B cell (primary cell): ENCODE results near the gene NTRK3. TPM values are rescaled to one million over a fixed set of nuclear protein-coding genes. Genes with fewer than 3 reads are reported as not detected.

Experiments
- ATAC-seq: fragments of 200-7000 bp; cut with Tn5 transposase; one replicate; pipeline ENCODE4 v1.10.0; 2021; ENCODE audit warnings: low read depth, mild to moderate bottlenecking, moderate number of reproducible peaks, moderate library complexity
- CTCF ChIA-PET: fragments of 350-600 bp; sonication (Branson Sonifier 250); formaldehyde crosslinking; loops from one replicate; lab custom pipeline; 2021; ENCODE audit warnings: antibody characterized with exemption, inconsistent platforms; lab: Charles Lee
- POLR2A ChIA-PET: fragments of 350-600 bp; sonication (Branson Sonifier 250); formaldehyde crosslinking; loops from one replicate; lab custom pipeline; 2021; ENCODE audit warnings: antibody characterized with exemption; lab: Charles Lee
- DNase-seq: peaks from one replicate; pipeline ENCODE4 v3.0.0; 2013
- H2AFZ ChIP-seq: 2 replicates; pipeline ENCODE4 v1.6.1; 2012; ENCODE audit warnings: mild to moderate bottlenecking, low read depth, low read length; ENCODE audit not compliant: insufficient read depth, poor library complexity, severe bottlenecking
- H3K27ac ChIP-seq, 2 donors: 1 replicate in 1 of 2; 2 replicates in 1 of 2; pipeline ENCODE4 v1.5.1; 2012 to 2013; ENCODE audit warnings: low read length in 2 of 2, mild to moderate bottlenecking in 2 of 2, moderate library complexity in 1 of 2
- H3K27me3 ChIP-seq, 4 experiments: fragments of 200-600 bp in 1 of 4; sonication (generic) in 1 of 4; replicated peaks in 1 of 4; 1 replicate in 2 of 4; 2 replicates in 2 of 4; pipeline versions ENCODE4 v1.6.1 to v1.7.0; 2013 to 2016; ENCODE audit warnings: low read length in 3 of 4, mild to moderate bottlenecking in 2 of 4, mixed read lengths in 1 of 4, moderate library complexity in 1 of 4; ENCODE audit not compliant: insufficient read depth in 4 of 4, control insufficient read depth in 3 of 4; ENCODE audit errors: control extremely low read depth in 1 of 4
- H3K36me3 ChIP-seq, 2 experiments: replicated peaks in 1 of 2; 1 replicate in 1 of 2; 2 replicates in 1 of 2; pipeline versions ENCODE4 v1.6.1 to v1.7.1; 2013; ENCODE audit warnings: low read length in 1 of 2; ENCODE audit not compliant: insufficient read depth in 2 of 2, control insufficient read depth in 1 of 2; ENCODE audit errors: control extremely low read depth in 1 of 2, extremely low read depth in 1 of 2
- H3K4me1 ChIP-seq, 2 donors: fragments of 200-600 bp in 1 of 2; sonication (generic) in 1 of 2; 1 replicate in 1 of 2; 2 replicates in 1 of 2; pipeline versions ENCODE4 v1.5.1 to v1.6.1; 2013 to 2017; ENCODE audit warnings: low read length in 2 of 2; ENCODE audit not compliant: control insufficient read depth in 2 of 2, insufficient read depth in 2 of 2
- H3K4me2 ChIP-seq: replicated peaks from 2 replicates; pipeline ENCODE3; 2012; ENCODE audit warnings: mild to moderate bottlenecking, low read depth, low read length; ENCODE audit not compliant: poor library complexity, severe bottlenecking
- H3K4me3 ChIP-seq, 5 experiments: fragments of 200-600 bp in 1 of 5; sonication (generic) in 1 of 5; 1 replicate in 3 of 5; 2 replicates in 2 of 5; pipeline versions ENCODE4 v1.5.1 to v1.7.0; 2011 to 2016; ENCODE audit warnings: low read length in 4 of 5, mild to moderate bottlenecking in 4 of 5, low read depth in 2 of 5, control low read depth in 1 of 5, moderate library complexity in 1 of 5; ENCODE audit not compliant: insufficient read depth in 1 of 5; ENCODE audit errors: control extremely low read depth in 1 of 5, extremely low read depth in 1 of 5
- H3K79me2 ChIP-seq: fragments of 200-600 bp; sonication (generic); one replicate; pipeline ENCODE4 v1.6.0; 2016; ENCODE audit warnings: low read length; ENCODE audit not compliant: control insufficient read depth, insufficient read depth
- H3K9ac ChIP-seq: fragments of 200-600 bp; sonication (generic); 2 replicates; pipeline ENCODE4 v1.6.1; 2017; ENCODE audit warnings: mild to moderate bottlenecking, low read length, moderate library complexity
- H3K9me3 ChIP-seq, 3 donors: one replicate each; pipeline versions ENCODE4 v1.6.1 to v1.7.1; 2013; ENCODE audit warnings: low read length in 2 of 3; ENCODE audit not compliant: control insufficient read depth in 2 of 3, insufficient read depth in 1 of 3; ENCODE audit errors: control extremely low read depth in 1 of 3
- H4K20me1 ChIP-seq: 2 replicates; pipeline ENCODE4 v1.6.0; 2012; ENCODE audit warnings: mild to moderate bottlenecking, low read length; ENCODE audit not compliant: insufficient read depth, control insufficient read depth, poor library complexity, severe bottlenecking
- H3K27ac Mint-ChIP-seq: one replicate; pipeline ENCODE4 v1.8.0; 2021; ENCODE audit warnings: mixed read lengths
- H3K27me3 Mint-ChIP-seq: one replicate; pipeline ENCODE4 v1.8.0; 2021; ENCODE audit warnings: mixed read lengths
- H3K4me1 Mint-ChIP-seq: one replicate; pipeline ENCODE4 v1.8.0; 2021; ENCODE audit warnings: mixed read lengths
- H3K4me3 Mint-ChIP-seq: one replicate; pipeline ENCODE4 v1.8.0; 2021; ENCODE audit warnings: mixed read lengths
- H3K9me3 Mint-ChIP-seq: one replicate; pipeline ENCODE4 v1.8.0; 2022; ENCODE audit warnings: mixed read lengths; ENCODE audit not compliant: insufficient read depth
- CTCF ChIP-seq: fragments of 200-600 bp; IDR thresholded peaks from one replicate; pipeline ENCODE4 v1.8.0; 2022; ENCODE audit warnings: antibody characterized with exemption, mild to moderate bottlenecking
- EZH2 ChIP-seq: IDR thresholded peaks from 2 replicates; pipeline ENCODE4 v1.6.1; 2012; ENCODE audit warnings: borderline replicate concordance, low read depth, mild to moderate bottlenecking, moderate library complexity, low read length; ENCODE audit not compliant: insufficient read depth, poor library complexity, severe bottlenecking
- WGBS: methylation state at CpG from one replicate; pipeline ENCODE4 v1.1.5; 2013; ENCODE audit warnings: missing lambda C conversion rate; ENCODE audit not compliant: insufficient coverage; 5-methylcytosine and 5-hydroxymethylcytosine counted together
- intact Hi-C: fragments of 100-400 bp; cut with micrococcal nuclease; formaldehyde crosslinking; loops from one replicate; pipeline ENCODE4 v1.10.0; 2022
- polyA plus RNA-seq: library from polyadenylated mRNA; depleted of rRNA; stranded (reverse); fragments of >200 nt; gene quantifications from 2 replicates; pipeline ENCODE4 v1.2.3, GENCODE V29; 2012
- total RNA-seq, 2 donors: library from RNA; stranded (reverse); fragments of 120-200 nt in 1 of 2; gene quantifications; 1 replicate in 1 of 2; 2 replicates in 1 of 2; pipeline versions ENCODE4 v1.2.3 to v1.2.4, GENCODE V29; 2013 to 2022

The NTRK3 gene
- total and polyA plus RNA-seq, 2 donors (not counting 1 experiment from before 2014, with no cell fraction given): not detected

GRCh38 chr15:88071141-88071540 lies 185.4 kb downstream of the NTRK3 start:
- H3K27me3 Mint-ChIP-seq: peaks cover 3% of the 10 kb centered on the region
- no peak for DNase-seq
- CTCF ChIA-PET: no interaction called here
- H3K27ac Mint-ChIP-seq: no peak overlapping the region
- intact Hi-C loops: no loop called here
- no peak overlapping the region for H3K9ac ChIP-seq
- POLR2A ChIA-PET: no interaction called here
- H3K36me3 ChIP-seq: no peaks in the 10 kb centered on the region
- H3K4me1 ChIP-seq: no peaks in the 10 kb centered on the region
- no peak overlapping the region for H3K4me3 Mint-ChIP-seq
- no peaks in the 10 kb centered on the region for H3K79me2 ChIP-seq
- H4K20me1 ChIP-seq: no peaks in the 10 kb centered on the region
- H3K27me3 ChIP-seq: no peaks in the 10 kb centered on the region
- no peaks in the 10 kb centered on the region for H3K9me3 Mint-ChIP-seq
- H3K4me3 ChIP-seq: no peak overlapping the region
- 83% methylated on average over 6 of the region's 6 CpGs for WGBS
- H3K4me2 ChIP-seq: no peak overlapping the region
- H3K27ac ChIP-seq: no peak overlapping the region
- TF ChIP-seq EZH2: no peak
- no peaks in the 10 kb centered on the region for H3K9me3 ChIP-seq
- H3K4me1 Mint-ChIP-seq: no peaks in the 10 kb centered on the region
- H2AFZ ChIP-seq: no peak overlapping the region
- no peak for ATAC-seq

GRCh38 chr15:88069561-88069960 lies 187.0 kb downstream of the NTRK3 start:
- Histone ChIP-seq H3K36me3 (no peaks in the 10 kb centered on the region), H3K9me3 (no peaks in the 10 kb centered on the region), H2AFZ (no peak overlapping the region), H3K27me3 (no peaks in the 10 kb centered on the region), H3K79me2 (no peaks in the 10 kb centered on the region), H3K4me3 (no peak overlapping the region), H3K4me2 (no peak overlapping the region), H3K9ac (no peak overlapping the region), H3K4me1 (no peaks in the 10 kb centered on the region), H3K27ac (no peak overlapping the region), H4K20me1 (no peaks in the 10 kb centered on the region)
- H3K4me1 Mint-ChIP-seq: no peaks in the 10 kb centered on the region
- WGBS: 88% methylated on average over 5 of the region's 6 CpGs
- CTCF ChIA-PET: no interaction called here
- ATAC-seq: no peak
- no peak for DNase-seq
- no peak overlapping the region for H3K4me3 Mint-ChIP-seq
- H3K27me3 Mint-ChIP-seq: peaks cover 3% of the 10 kb centered on the region
- POLR2A ChIA-PET: no interaction called here
- no peaks in the 10 kb centered on the region for H3K9me3 Mint-ChIP-seq
- TF ChIP-seq EZH2 (no peak), CTCF (no peak)
- H3K27ac Mint-ChIP-seq: no peak overlapping the region
- intact Hi-C loops: no loop called here
